Upper lobe of right lung (tissue), 1 donor: ENCODE measurements around the gene SEC31B. TPM values are rescaled to one million over a fixed set of nuclear protein-coding genes. Genes with fewer than 3 reads are reported as not detected.

ENCODE experiments used
- ATAC-seq: fragments of 200-7000 bp; cut with Tn5 transposase; one replicate; pipeline ENCODE4 v1.9.1; 2020; ENCODE audit warnings: mild to moderate bottlenecking, moderate library complexity
- DNase-seq: peaks from one replicate; pipeline ENCODE4 v3.0.0-alpha.2; 2020
- H3K27ac ChIP-seq: fragments of 200-600 bp; one replicate; pipeline ENCODE4 v1.8.0; 2022
- H3K27me3 ChIP-seq: fragments of 200-600 bp; one replicate; pipeline ENCODE4 v1.8.0; 2022; ENCODE audit warnings: mild to moderate bottlenecking
- H3K36me3 ChIP-seq: fragments of 200-600 bp; one replicate; pipeline ENCODE4 v1.8.0; 2022
- H3K4me1 ChIP-seq: fragments of 200-600 bp; one replicate; pipeline ENCODE4 v1.8.0; 2022
- H3K4me3 ChIP-seq: fragments of 200-600 bp; one replicate; pipeline ENCODE4 v1.8.0; 2022; ENCODE audit warnings: mild to moderate bottlenecking
- H3K9me3 ChIP-seq: fragments of 200-600 bp; one replicate; pipeline ENCODE4 v1.8.0; 2022
- intact Hi-C: fragments of 100-400 bp; cut with DNase I; formaldehyde crosslinking; loops from one replicate; pipeline ENCODE4 v1.11.0; 2022
- total RNA-seq: library from RNA; stranded (reverse); fragmentation: NEBNext Ultra II Directional; extraction: Animal tissue kit (Norgen Biotek cat#: 25700); gene quantifications from one replicate; pipeline ENCODE4 v1.2.1, GENCODE V29; 2021
- TF ChIP-seq, protein P1 (sequence below): fragments of 200-600 bp; IDR thresholded peaks from one replicate; pipeline ENCODE4 v1.8.0; 2022; ENCODE audit warnings: antibody characterized with exemption
- donor health status: DM: no; HTN: yes; CAD: no; lungs with severe emphysema.

SEC31B gene
- total RNA-seq, 1 donor from 2014 or later, result 18.2 TPM

DNA sequence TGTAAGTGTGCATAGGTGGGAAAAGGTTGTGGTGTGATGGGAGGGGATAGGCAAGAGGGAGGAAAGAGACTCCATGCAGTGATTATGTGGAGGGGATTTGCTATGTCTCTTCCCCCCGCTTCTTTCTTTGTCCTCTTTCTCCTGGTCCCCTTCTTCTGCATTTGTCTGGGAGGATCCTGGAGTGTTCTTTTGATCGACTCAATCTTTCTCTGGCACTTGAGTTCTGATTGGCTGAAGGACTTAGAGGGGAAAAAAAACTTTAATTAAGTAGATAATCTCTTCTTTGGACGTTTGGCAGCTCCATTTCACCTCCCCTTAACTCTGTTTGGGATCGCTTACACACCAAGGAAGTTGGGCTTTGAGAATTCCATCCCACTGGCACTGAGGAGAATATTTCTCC, 57.0 kb downstream of the SEC31B start, which contains the start of gene WNT8B:
Gene WNT8B (plus strand): TSS at position 301 of the 400 bp plus-strand sequence. CDS start 160 bp downstream, outside the sequence.
- DNase-seq, result no peak
- H3K27me3 ChIP-seq, result peaks cover 8% of the 10 kb centered on the region
- no peaks in the 10 kb centered on the region for H3K36me3 ChIP-seq
- H3K4me1 ChIP-seq, result no peaks in the 10 kb centered on the region
- H3K4me3 ChIP-seq, result no peak within 1 kb of the TSS
- H3K27ac ChIP-seq, result no peak within 1 kb of the TSS
- no peaks in the 10 kb centered on the region for H3K9me3 ChIP-seq
- ATAC-seq, result no peak
- TF ChIP-seq, protein P1, sequence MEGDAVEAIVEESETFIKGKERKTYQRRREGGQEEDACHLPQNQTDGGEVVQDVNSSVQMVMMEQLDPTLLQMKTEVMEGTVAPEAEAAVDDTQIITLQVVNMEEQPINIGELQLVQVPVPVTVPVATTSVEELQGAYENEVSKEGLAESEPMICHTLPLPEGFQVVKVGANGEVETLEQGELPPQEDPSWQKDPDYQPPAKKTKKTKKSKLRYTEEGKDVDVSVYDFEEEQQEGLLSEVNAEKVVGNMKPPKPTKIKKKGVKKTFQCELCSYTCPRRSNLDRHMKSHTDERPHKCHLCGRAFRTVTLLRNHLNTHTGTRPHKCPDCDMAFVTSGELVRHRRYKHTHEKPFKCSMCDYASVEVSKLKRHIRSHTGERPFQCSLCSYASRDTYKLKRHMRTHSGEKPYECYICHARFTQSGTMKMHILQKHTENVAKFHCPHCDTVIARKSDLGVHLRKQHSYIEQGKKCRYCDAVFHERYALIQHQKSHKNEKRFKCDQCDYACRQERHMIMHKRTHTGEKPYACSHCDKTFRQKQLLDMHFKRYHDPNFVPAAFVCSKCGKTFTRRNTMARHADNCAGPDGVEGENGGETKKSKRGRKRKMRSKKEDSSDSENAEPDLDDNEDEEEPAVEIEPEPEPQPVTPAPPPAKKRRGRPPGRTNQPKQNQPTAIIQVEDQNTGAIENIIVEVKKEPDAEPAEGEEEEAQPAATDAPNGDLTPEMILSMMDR, result no peak
- intact Hi-C loops, result no loop called here

DNA sequence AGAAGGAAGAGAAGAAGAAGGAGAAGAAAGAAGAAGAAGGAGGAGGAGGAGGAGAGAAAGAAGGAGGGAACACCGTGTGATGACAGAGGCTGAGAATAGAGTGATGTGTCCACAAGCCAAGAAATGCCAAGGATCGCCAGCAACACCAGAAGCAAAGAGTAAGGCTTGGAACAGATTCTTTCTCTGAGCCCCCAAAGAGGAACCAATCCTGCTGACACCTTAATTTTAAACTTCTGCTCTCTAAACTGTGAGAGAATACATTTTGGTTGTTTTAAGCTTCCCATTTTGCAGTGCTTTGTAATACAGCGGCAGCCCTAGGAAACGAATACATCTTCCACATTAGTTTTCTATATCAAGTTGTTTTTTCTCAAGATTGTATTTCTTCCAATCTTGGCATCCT, 70.7 kb downstream of the SEC31B start:
- Histone ChIP-seq H3K36me3 (no peaks in the 10 kb centered on the region), H3K9me3 (no peaks in the 10 kb centered on the region), H3K4me1 (no peaks in the 10 kb centered on the region), H3K27ac (no peak overlapping the region), H3K27me3 (peaks cover 15% of the 10 kb centered on the region), H3K4me3 (no peak overlapping the region)
- TF ChIP-seq, protein P1, result no peak
- DNase-seq (no peak), ATAC-seq (peak; percentile 51)
- intact Hi-C loops, result no loop called here

DNA sequence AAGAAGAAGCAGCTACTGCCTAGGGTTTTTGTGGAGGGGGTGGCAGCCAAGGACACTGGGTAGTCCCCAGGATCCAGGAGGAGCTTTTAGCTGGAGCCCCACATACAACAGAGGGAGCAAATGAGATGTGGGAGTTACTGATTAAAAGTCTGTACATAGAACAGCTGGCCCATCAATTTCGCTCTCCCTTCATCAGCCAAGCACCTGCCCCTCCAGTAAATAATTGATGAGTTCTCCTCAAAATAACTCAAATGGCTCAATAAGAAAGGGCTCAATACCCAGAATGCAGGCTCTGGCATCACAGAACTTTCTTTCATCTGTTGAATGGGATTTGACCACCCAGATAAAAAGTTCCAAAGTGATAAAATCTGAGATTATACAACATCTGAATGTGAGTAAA, 72.0 kb downstream of the SEC31B start:
- ATAC-seq (no peak), DNase-seq (no peak)
- TF ChIP-seq, protein P1, result no peak
- Histone ChIP-seq H3K4me1 (no peaks in the 10 kb centered on the region), H3K9me3 (no peaks in the 10 kb centered on the region), H3K4me3 (no peak overlapping the region), H3K36me3 (no peaks in the 10 kb centered on the region), H3K27ac (no peak overlapping the region), H3K27me3 (peaks cover 6% of the 10 kb centered on the region)
- intact Hi-C loops, result no loop called here

DNA sequence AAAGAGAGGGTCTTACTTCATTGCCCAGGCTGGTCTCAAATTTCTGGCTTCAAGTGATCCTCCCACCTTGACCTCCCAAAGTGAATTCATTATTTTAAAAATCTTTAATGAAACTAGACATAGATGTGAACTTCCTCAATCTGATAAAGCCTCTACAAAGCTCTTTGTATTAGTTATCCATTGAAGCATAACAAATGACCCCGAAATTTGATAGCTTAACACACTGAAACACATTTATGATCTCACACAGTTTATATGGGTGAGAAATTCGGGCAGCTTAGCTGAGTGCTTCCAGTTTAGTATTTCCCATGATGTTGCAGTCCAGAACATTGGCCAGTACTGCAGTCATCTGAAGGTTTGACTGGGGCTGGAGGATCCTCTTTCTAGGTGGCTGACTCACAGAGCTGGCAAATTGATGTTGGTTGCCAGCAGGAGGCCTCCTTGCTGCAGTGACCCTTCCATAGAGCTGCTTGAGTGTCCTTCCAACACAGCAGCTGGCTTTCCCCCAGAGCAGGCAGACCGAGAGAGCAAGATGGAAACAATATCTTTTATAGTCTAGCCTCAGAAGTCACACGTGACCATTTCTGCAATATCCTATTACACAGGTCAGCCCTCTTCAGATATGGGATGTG, 73.4 kb downstream of the SEC31B start:
- no peaks in the 10 kb centered on the region for H3K9me3 ChIP-seq
- ATAC-seq (no peak), DNase-seq (no peak)
- H3K27me3 ChIP-seq, result no peaks in the 10 kb centered on the region
- H3K27ac ChIP-seq, result no peak overlapping the region
- H3K4me1 ChIP-seq, result no peaks in the 10 kb centered on the region
- H3K36me3 ChIP-seq, result no peaks in the 10 kb centered on the region
- TF ChIP-seq, protein P1, result no peak
- intact Hi-C loops, result no loop called here
- no peak overlapping the region for H3K4me3 ChIP-seq

DNA sequence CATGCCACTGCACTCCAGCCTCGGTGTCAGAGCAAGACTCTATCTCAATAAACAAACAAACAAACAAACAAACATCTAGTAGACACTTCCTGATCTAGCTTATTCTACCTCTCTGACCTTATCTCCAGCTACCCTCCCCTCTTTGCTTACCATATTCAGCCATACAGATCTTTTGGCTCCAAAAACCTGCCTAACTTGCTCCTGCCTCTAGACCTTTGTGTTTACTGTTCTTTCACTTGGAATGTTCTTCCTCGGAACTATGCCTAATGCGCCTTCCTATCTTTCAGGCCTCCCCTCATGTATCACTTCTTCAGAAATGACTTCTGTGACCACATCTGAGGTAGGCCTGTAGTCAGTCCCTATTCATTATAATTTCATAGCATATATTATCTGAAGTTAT, 77.1 kb downstream of the SEC31B start:
- no peaks in the 10 kb centered on the region for H3K9me3 ChIP-seq
- intact Hi-C loops, result no loop called here
- no peak for DNase-seq

More for the DNA sequence above, 77.1 kb downstream of the SEC31B start:
- ATAC-seq, result peak; percentile 77
- H3K27me3 ChIP-seq, result no peaks in the 10 kb centered on the region
- H3K4me1 ChIP-seq, result no peaks in the 10 kb centered on the region
- no peaks in the 10 kb centered on the region for H3K36me3 ChIP-seq
- TF ChIP-seq, protein P1, result no peak
- H3K27ac ChIP-seq, result no peak overlapping the region
- H3K4me3 ChIP-seq, result no peak overlapping the region
